Duodenal mucosa (tissue), 2 donors: ENCODE data around the gene DOK7.

ENCODE experiments used
- H3K27ac ChIP-seq: one replicate; pipeline ENCODE4 v1.7.0; 2013; ENCODE audit warnings: low read depth, low read length
- H3K27me3 ChIP-seq, 2 donors: one replicate each; pipeline ENCODE4 v1.7.0; 2013; ENCODE audit warnings: low read length in 2 of 2, control low read depth in 1 of 2; ENCODE audit not compliant: insufficient read depth in 2 of 2, control insufficient read depth in 1 of 2
- H3K36me3 ChIP-seq, 2 donors: one replicate each; pipeline ENCODE4 v1.7.0; 2013; ENCODE audit warnings: low read length in 2 of 2, control low read depth in 1 of 2; ENCODE audit not compliant: insufficient read depth in 2 of 2, control insufficient read depth in 1 of 2
- H3K4me1 ChIP-seq, 2 donors: one replicate each; pipeline ENCODE4 v1.7.0; 2013; ENCODE audit warnings: low read length in 2 of 2, control low read depth in 1 of 2; ENCODE audit not compliant: insufficient read depth in 2 of 2, control insufficient read depth in 1 of 2
- H3K4me3 ChIP-seq, 2 donors: one replicate each; pipeline ENCODE4 v1.7.0; 2013; ENCODE audit warnings: low read length in 2 of 2, low read depth in 1 of 2
- H3K9ac ChIP-seq, 2 donors: one replicate each; pipeline ENCODE4 v1.7.0; 2013; ENCODE audit warnings: low read length in 2 of 2, low read depth in 1 of 2
- H3K9me3 ChIP-seq, 2 donors: one replicate each; pipeline ENCODE4 v1.7.0; 2013; ENCODE audit warnings: low read length in 2 of 2, control low read depth in 1 of 2; ENCODE audit not compliant: control insufficient read depth in 1 of 2

DOK7 gene

DNA sequence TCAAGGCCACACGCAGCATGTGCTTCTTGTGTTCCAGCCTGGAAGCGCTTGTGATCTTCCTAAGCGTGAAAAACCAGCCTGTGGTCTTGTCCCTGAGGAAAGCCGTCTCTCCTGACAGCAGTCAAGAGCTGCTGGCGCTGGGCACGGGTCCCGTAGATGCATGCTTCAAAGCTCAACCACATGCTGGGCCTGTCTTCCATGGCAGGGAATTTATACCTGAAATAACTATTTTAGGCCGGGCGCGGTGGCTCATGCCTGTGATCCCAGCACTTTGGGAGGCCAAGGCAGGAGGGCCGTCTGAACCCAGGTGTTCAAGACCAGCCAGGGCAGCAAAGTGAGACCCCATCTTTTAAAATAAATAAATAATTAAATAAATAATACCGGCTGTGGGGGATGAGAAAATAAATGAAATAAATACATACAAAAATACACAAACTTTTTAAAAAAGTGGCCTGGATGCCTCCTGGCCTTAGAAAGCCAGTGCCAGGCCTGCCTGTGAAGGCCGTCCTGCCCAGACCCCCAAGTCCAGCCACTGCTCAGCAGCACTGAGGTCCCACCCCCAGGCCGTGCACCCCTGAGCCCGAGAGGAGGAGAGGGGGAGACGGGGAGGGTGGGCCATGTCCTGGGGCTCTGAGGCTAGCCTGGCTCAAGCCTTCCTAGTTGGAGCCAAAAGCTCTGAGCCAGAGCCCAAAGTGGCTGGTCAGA lies 58.7 kb downstream of the DOK7 start:
- H3K9me3 ChIP-seq: no peaks in the 10 kb centered on the region
- H3K27ac ChIP-seq: no peak overlapping the region
- no peaks in the 10 kb centered on the region for H3K4me1 ChIP-seq
- no peak overlapping the region for H3K9ac ChIP-seq
- H3K4me3 ChIP-seq: no peak overlapping the region
- H3K36me3 ChIP-seq: peaks cover 21 to 90% of the 10 kb centered on the region in 2 donors
- no peaks in the 10 kb centered on the region for H3K27me3 ChIP-seq

DNA sequence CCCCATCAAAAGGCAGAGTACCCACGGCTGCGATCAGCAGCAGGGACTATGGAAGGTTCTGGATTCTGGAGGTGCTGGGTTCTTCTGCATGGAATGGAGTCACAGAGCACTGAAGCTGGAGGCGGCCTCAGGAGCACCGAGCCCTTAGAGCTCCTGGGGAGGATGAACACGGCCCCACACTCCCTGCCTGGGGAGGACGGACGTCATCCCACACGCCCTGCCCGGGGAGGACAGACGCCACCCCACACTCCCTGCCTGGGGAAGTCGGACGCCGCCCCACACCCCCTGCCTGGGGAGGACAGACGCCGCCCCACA lies 59.2 kb downstream of the DOK7 start:
- no peaks in the 10 kb centered on the region for H3K27me3 ChIP-seq
- no peaks in the 10 kb centered on the region for H3K4me1 ChIP-seq
- peaks cover 16 to 86% of the 10 kb centered on the region in 2 donors for H3K36me3 ChIP-seq
- no peak overlapping the region for H3K9ac ChIP-seq
- H3K27ac ChIP-seq: no peak overlapping the region
- H3K4me3 ChIP-seq: no peak overlapping the region
- no peaks in the 10 kb centered on the region for H3K9me3 ChIP-seq

DNA sequence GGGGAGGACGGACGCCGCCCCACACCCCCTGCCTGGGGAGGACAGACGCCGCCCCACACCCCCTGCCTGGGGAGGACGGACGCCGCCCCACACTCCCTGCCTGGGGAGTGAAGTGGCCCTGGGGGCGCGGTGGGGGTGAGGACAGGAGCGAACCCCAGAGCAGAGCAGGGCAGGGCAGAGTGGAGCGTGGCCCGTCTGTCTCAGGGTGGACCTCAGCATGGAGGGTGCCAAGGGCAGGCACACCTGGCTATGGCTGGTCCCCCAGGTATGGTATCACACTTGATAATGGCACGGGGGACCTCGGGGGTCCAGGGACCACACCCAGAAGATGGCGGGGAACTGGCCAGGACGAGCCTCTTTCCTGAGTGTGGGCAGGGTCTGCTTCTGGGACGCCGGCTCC lies 59.5 kb downstream of the DOK7 start:
- Histone ChIP-seq H3K36me3 (peaks cover 13 to 85% of the 10 kb centered on the region in 2 donors), H3K27ac (no peak overlapping the region), H3K4me1 (no peaks in the 10 kb centered on the region), H3K4me3 (no peak overlapping the region), H3K9ac (no peak overlapping the region), H3K9me3 (no peaks in the 10 kb centered on the region), H3K27me3 (no peaks in the 10 kb centered on the region)

- no peaks in the 10 kb centered on the region for H3K4me1 ChIP-seq
- H3K36me3 ChIP-seq: peaks cover 13 to 85% of the 10 kb centered on the region in 2 donors
- H3K9me3 ChIP-seq: no peaks in the 10 kb centered on the region
- H3K27ac ChIP-seq: no peak overlapping the region
- no peak overlapping the region for H3K4me3 ChIP-seq
- H3K9ac ChIP-seq: no peak overlapping the region
- H3K27me3 ChIP-seq: no peaks in the 10 kb centered on the region
These were observed 60.1 kb downstream of the DOK7 start for GRCh38 chr4:3523146-3523627.

DNA sequence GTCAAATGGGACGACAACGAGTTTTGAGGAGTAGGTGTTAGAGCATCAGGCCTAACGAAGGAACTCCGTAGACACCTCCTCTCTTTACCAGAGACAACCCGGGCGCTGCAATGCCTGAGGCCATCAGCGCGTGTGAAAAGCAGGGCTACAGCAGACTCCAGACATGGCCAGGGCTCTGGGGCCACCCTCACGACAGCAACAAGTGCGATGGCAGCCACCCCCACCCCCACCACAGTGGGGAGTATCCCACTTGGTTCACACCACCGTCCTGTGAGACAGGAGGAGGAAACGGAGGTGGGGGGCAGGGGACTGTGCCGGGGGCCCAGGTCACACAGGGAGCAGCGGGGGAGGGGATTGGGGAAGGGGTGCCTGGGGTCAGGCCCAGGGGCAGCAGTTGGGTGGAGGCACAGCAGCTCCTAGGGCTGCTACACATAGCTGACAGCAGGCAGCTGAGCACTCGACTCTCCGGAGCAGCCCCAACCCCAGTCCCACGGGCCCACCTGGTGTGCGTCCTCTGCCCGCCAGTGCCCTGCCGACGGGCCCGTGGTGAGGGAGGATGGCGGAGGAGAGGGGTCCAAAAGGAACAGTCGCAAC lies 60.6 kb downstream of the DOK7 start:
- H3K36me3 ChIP-seq: peaks cover 13 to 86% of the 10 kb centered on the region in 2 donors
- no peaks in the 10 kb centered on the region for H3K4me1 ChIP-seq
- no peaks in the 10 kb centered on the region for H3K9me3 ChIP-seq
- no peak overlapping the region for H3K9ac ChIP-seq
- H3K27ac ChIP-seq: no peak overlapping the region
- H3K4me3 ChIP-seq: no peak overlapping the region
- no peaks in the 10 kb centered on the region for H3K27me3 ChIP-seq

DNA sequence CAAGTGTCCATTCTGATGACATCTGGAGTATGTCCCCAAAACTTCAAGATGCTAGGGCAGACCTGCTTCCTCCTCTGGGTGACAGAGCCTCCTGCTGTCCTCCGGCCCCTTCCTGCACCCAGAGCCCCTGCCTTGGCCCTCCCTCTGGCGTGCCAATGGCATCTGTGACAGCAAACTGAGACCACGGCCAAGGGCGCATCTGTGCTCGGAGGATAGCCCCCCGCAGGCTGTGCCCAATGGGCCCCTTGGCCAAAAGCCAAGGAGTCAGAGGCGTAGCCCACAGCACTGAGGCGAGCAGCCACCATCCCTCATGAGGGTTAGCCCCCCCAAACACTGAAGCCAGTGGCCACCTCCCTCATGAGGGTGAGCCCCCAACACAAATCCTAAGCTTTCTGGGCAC lies 61.2 kb downstream of the DOK7 start:
- no peaks in the 10 kb centered on the region for H3K9me3 ChIP-seq
- H3K9ac ChIP-seq: no peak overlapping the region
- no peaks in the 10 kb centered on the region for H3K4me1 ChIP-seq
- peaks cover 13 to 81% of the 10 kb centered on the region in 2 donors for H3K36me3 ChIP-seq
- no peaks in the 10 kb centered on the region for H3K27me3 ChIP-seq
- no peak overlapping the region for H3K27ac ChIP-seq
- no peak overlapping the region for H3K4me3 ChIP-seq

DNA sequence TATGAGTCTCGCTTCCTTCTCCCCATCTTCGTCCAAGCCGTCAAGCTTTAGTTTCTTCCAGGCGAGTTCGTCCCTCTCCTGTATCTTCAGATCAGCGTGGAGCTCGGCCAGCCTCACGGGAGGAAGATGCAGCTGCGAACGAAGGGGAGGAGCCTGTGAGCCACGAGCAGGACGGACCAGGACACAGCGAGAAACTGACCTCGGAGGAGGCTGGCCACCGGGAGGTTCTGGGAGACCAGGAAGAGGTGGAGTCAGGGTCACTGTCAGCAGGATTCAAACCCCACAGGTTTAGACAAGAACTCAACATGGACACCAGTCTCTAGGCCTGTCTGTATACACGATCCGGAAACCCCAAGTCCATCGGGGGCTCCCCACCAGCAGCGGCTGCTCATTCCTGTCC lies 61.8 kb downstream of the DOK7 start:
- Histone ChIP-seq H3K9me3 (no peaks in the 10 kb centered on the region), H3K27me3 (no peaks in the 10 kb centered on the region), H3K27ac (no peak overlapping the region), H3K9ac (no peak overlapping the region), H3K4me3 (no peak overlapping the region), H3K36me3 (peaks cover 13 to 75% of the 10 kb centered on the region in 2 donors), H3K4me1 (peaks cover 0 to under 1% of the 10 kb centered on the region in 2 donors)

DNA sequence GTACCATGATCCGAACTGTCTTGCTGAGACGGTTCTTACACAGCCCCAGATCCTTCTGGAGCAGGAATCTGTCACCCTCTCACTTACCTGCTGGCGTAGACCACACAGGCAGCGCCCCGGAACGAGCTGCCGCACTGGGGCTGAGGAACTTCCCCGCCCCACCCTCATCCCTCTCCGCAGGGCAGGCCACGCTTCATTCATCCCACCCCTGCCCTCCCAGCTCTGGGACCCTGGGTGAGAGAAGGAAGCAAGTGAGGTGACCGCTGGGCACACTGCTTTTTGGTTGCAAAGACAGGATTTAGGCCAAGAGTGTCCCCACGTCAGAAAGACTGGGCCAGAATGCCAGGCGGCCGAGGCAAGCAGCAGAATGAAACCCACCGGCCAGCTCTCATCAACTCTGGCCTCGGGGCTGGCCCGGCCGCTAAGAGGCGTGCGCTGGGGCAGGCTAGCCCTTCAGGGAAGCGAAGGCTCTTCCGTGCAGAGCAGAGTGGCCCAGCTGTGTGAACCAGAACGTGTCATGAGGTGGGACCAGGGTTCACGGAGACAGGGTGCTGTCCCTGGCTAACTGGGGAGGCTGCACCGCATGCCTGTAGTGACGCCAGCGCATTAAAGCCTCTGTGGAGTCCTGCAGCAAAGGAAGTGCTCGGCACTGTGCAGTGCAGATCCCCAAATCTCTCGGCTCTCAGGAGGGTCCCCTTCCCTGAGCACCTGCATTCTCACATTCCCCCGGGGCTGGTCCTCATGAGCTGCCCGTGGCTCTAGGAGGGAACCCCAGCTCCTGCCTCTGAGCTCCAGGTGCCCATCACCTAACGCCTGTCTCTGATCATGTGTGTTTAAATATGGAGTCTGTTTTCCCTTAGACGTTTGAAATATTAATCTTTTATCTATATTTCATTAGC lies 62.7 kb downstream of the DOK7 start:
- peaks cover 8% of the 10 kb centered on the region in 2 donors for H3K4me1 ChIP-seq
- no peak overlapping the region for H3K9ac ChIP-seq
- no peak overlapping the region for H3K4me3 ChIP-seq
- peaks cover 13 to 66% of the 10 kb centered on the region in 2 donors for H3K36me3 ChIP-seq
- H3K9me3 ChIP-seq: no peaks in the 10 kb centered on the region
- H3K27me3 ChIP-seq: no peaks in the 10 kb centered on the region
- no peak overlapping the region for H3K27ac ChIP-seq

- Histone ChIP-seq H3K9me3 (no peaks in the 10 kb centered on the region), H3K27ac (no peak overlapping the region), H3K9ac (no peak overlapping the region), H3K36me3 (peaks cover 13 to 59% of the 10 kb centered on the region in 2 donors), H3K4me3 (no peak overlapping the region), H3K27me3 (no peaks in the 10 kb centered on the region), H3K4me1 (peaks cover 15% of the 10 kb centered on the region in 2 donors)
These were observed 63.4 kb downstream of the DOK7 start for GRCh38 chr4:3526456-3526855.
